ENCODE data around the gene OTOF. TPM values are rescaled to one million over a fixed set of nuclear protein-coding genes. Genes with fewer than 3 reads are reported as not detected.
A peak's percentile ranks its signal among the peaks of the same experiment; 100 is the strongest.

The OTOF gene
- total and polyA plus RNA-seq, 2 experiments from 2014 or later, result 0.21 to 0.23 TPM

DNA sequence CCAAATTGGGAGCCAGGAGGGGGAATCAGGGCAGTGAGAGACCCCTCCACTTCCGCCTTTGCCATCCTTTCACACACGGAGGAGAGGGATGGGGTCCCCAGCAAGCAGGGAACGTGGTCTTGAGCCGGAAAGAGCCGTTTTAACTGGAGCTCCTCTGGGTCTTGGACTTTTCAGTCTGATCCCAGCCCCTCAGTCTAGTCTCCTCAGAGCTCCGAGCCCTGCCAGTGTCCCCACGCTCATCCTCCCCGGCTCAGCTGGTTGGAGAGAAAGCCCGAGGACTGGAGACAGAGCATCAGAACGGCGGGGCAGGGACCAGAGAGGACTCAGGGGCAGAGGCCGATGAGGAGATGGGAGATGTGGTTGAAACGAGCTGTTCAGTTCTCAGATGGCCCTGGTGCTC lies 26.1 kb upstream of the OTOF start (continued):
- TF ChIP-seq, protein P1, sequence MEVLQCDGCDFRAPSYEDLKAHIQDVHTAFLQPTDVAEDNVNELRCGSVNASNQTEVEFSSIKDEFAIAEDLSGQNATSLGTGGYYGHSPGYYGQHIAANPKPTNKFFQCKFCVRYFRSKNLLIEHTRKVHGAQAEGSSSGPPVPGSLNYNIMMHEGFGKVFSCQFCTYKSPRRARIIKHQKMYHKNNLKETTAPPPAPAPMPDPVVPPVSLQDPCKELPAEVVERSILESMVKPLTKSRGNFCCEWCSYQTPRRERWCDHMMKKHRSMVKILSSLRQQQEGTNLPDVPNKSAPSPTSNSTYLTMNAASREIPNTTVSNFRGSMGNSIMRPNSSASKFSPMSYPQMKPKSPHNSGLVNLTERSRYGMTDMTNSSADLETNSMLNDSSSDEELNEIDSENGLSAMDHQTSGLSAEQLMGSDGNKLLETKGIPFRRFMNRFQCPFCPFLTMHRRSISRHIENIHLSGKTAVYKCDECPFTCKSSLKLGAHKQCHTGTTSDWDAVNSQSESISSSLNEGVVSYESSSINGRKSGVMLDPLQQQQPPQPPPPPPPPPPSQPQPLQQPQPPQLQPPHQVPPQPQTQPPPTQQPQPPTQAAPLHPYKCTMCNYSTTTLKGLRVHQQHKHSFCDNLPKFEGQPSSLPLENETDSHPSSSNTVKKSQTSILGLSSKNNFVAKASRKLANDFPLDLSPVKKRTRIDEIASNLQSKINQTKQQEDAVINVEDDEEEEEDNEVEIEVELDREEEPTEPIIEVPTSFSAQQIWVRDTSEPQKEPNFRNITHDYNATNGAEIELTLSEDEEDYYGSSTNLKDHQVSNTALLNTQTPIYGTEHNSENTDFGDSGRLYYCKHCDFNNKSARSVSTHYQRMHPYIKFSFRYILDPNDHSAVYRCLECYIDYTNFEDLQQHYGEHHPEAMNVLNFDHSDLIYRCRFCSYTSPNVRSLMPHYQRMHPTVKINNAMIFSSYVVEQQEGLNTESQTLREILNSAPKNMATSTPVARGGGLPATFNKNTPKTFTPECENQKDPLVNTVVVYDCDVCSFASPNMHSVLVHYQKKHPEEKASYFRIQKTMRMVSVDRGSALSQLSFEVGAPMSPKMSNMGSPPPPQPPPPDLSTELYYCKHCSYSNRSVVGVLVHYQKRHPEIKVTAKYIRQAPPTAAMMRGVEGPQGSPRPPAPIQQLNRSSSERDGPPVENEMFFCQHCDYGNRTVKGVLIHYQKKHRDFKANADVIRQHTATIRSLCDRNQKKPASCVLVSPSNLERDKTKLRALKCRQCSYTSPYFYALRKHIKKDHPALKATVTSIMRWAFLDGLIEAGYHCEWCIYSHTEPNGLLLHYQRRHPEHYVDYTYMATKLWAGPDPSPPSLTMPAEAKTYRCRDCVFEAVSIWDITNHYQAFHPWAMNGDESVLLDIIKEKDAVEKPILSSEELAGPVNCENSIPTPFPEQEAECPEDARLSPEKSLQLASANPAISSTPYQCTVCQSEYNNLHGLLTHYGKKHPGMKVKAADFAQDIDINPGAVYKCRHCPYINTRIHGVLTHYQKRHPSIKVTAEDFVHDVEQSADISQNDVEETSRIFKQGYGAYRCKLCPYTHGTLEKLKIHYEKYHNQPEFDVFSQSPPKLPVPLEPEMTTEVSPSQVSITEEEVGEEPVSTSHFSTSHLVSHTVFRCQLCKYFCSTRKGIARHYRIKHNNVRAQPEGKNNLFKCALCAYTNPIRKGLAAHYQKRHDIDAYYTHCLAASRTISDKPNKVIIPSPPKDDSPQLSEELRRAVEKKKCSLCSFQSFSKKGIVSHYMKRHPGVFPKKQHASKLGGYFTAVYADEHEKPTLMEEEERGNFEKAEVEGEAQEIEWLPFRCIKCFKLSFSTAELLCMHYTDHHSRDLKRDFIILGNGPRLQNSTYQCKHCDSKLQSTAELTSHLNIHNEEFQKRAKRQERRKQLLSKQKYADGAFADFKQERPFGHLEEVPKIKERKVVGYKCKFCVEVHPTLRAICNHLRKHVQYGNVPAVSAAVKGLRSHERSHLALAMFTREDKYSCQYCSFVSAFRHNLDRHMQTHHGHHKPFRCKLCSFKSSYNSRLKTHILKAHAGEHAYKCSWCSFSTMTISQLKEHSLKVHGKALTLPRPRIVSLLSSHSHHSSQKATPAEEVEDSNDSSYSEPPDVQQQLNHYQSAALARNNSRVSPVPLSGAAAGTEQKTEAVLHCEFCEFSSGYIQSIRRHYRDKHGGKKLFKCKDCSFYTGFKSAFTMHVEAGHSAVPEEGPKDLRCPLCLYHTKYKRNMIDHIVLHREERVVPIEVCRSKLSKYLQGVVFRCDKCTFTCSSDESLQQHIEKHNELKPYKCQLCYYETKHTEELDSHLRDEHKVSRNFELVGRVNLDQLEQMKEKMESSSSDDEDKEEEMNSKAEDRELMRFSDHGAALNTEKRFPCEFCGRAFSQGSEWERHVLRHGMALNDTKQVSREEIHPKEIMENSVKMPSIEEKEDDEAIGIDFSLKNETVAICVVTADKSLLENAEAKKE (CRISPR knock-in tag; IDR thresholded peaks at IDR 0.05), result no peak
- TF ChIP-seq JUNB (IDR thresholded peaks at IDR 0.05; ENCODE audit: unreplicated experiment), result no peak

DNA sequence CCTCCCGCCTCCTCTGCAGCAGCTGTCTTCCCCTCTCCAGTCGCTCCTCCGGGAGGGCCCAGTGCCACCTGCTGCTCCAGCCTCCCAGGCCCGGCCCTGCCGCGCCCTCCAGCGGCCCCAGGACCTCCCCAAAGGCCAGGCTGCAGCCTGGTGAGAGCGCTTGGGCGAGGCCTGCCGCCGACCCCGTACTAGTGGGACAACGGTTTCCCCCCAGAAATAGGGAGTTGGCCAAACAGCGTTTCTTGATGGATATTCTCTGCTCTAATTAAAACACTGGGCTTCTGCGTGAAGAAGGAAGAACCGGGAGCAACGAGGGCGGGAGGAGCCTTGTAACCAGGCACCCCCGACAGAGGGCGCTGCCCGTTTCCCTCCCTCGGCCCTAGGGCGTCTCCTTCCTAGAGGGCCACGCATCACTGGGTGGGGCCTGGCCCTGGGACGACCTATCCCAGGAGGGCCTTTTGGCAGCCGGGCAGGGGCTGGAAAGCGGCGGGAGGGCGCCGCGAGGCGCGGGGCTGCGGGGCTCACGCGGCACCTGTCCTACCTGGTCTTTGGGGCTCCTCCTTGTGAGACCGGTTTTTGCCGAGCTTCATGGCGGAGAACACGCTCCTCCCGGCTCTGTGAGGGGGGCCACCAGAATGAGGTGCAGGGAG lies 25.4 kb upstream of the OTOF start:
- H4K20me1 ChIP-seq (replicated peaks; ENCODE audit: insufficient read depth), result no peaks in the 10 kb centered on the region
- peaks cover 5% of the 10 kb centered on the region for H3K4me1 ChIP-seq (ENCODE audit: insufficient read depth)
- H3K79me2 ChIP-seq (replicated peaks; ENCODE audit: insufficient read depth), result no peaks in the 10 kb centered on the region
- Mint-ChIP-seq H3K4me1 (peaks cover 21% of the 10 kb centered on the region), H3K27ac (no peak overlapping the region), H3K36me3 (ENCODE audit: low read depth) (no peaks in the 10 kb centered on the region), H3K4me3 (peak overlapping the region; percentile 82), H3K9me3 (no peaks in the 10 kb centered on the region; the same call in 1 of the 3 replicates), H3K27me3 (ENCODE audit: insufficient read depth, low read depth, poor library complexity) (peaks cover 8% of the 10 kb centered on the region)
- TF ChIP-seq STAT1 (IDR thresholded peaks at IDR 0.05; ENCODE audit: unreplicated experiment) (no peak), POLR2AphosphoS5 (IDR thresholded peaks at IDR 0.05; ENCODE audit: low read depth) (peak; percentile 70; the same call in 1 of the 2 replicates), CREB1 (CRISPR knock-in tag; IDR thresholded peaks at IDR 0.05; ENCODE audit: low read depth) (peak; percentile 72)
- TF ChIP-seq, protein P2, sequence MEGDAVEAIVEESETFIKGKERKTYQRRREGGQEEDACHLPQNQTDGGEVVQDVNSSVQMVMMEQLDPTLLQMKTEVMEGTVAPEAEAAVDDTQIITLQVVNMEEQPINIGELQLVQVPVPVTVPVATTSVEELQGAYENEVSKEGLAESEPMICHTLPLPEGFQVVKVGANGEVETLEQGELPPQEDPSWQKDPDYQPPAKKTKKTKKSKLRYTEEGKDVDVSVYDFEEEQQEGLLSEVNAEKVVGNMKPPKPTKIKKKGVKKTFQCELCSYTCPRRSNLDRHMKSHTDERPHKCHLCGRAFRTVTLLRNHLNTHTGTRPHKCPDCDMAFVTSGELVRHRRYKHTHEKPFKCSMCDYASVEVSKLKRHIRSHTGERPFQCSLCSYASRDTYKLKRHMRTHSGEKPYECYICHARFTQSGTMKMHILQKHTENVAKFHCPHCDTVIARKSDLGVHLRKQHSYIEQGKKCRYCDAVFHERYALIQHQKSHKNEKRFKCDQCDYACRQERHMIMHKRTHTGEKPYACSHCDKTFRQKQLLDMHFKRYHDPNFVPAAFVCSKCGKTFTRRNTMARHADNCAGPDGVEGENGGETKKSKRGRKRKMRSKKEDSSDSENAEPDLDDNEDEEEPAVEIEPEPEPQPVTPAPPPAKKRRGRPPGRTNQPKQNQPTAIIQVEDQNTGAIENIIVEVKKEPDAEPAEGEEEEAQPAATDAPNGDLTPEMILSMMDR (conservative IDR thresholded peaks at IDR 0.05; ENCODE audit: low read depth in 2 of 2), result peak; percentile 78 to 100
- H2AFZ ChIP-seq, result peak overlapping the region; percentile 100
- no peaks in the 10 kb centered on the region for H3F3A ChIP-seq (replicated peaks; ENCODE audit: low read depth)
- DNase-seq (ENCODE audit: low spot score) (peak; percentile 95), ATAC-seq (peak; percentile 96)
- H3K4me3 ChIP-seq, result peak overlapping the region; percentile 85
- no peaks in the 10 kb centered on the region for H3K36me3 ChIP-seq (ENCODE audit: insufficient read depth)
- peak overlapping the region; percentile 90 for H3K4me2 ChIP-seq
- peak overlapping the region; percentile 87; the same call in 1 of the 2 replicates for H3K27ac ChIP-seq (ENCODE audit: low read depth)
- peaks cover 15% of the 10 kb centered on the region for H3K27me3 ChIP-seq (ENCODE audit: insufficient read depth)
- H3K9me2 ChIP-seq (ENCODE audit: insufficient read depth), result peaks cover 4% of the 10 kb centered on the region; the same call in 1 of the 2 replicates

Data from GM23338 (cell line).